Activated naive CD8-positive, alpha-beta T cell treated with anti-CD3 and anti-CD28 coated beads, Interleukin-2, amount 50 U/mL, for 24 hours (primary cell): Measurements from ENCODE around the gene APH1B.
"Not testable (repeated sequence)": the region's sequence is repeated elsewhere in the genome, so short reads cannot be mapped to it uniquely, and the experiment has no call there.

Experiments used
- ATAC-seq: fragments of 150-1000 bp; cut with Tn5 transposase; one replicate; pipeline ENCODE4 v1.10.0; 2021
- DNase-seq: peaks from one replicate; pipeline ENCODE4 v3.0.0; 2021
- H3K27ac Mint-ChIP-seq: one replicate; pipeline ENCODE4 v1.8.0; 2021; ENCODE audit warnings: mild to moderate bottlenecking, mixed read lengths
- H3K27me3 Mint-ChIP-seq: one replicate; pipeline ENCODE4 v1.8.0; 2021; ENCODE audit warnings: mixed read lengths
- H3K36me3 Mint-ChIP-seq: one replicate; pipeline ENCODE4 v1.8.0; 2021; ENCODE audit warnings: low read depth, mixed read lengths
- H3K4me1 Mint-ChIP-seq: one replicate; pipeline ENCODE4 v1.8.0; 2021; ENCODE audit warnings: mixed read lengths
- H3K4me3 Mint-ChIP-seq: one replicate; pipeline ENCODE4 v1.8.0; 2021; ENCODE audit warnings: mild to moderate bottlenecking, moderate library complexity, mixed read lengths
- H3K9me3 Mint-ChIP-seq: one replicate; pipeline ENCODE4 v1.8.0; 2021; ENCODE audit warnings: mixed read lengths

The APH1B gene

GRCh38 chr15:63340353-63340752, 62.9 kb downstream of the APH1B start:
- Mint-ChIP-seq H3K27me3 (no peaks in the 10 kb centered on the region), H3K27ac (no peak overlapping the region), H3K4me1 (peaks cover 8% of the 10 kb centered on the region), H3K9me3 (no peaks in the 10 kb centered on the region), H3K4me3 (no peak overlapping the region), H3K36me3 (no peaks in the 10 kb centered on the region)
- ATAC-seq, result no peak
- DNase-seq, result no peak

- DNase-seq, result no peak
- ATAC-seq, result no peak
- no peak overlapping the region for H3K4me3 Mint-ChIP-seq
- H3K36me3 Mint-ChIP-seq, result no peaks in the 10 kb centered on the region
- H3K27me3 Mint-ChIP-seq, result no peaks in the 10 kb centered on the region
- H3K9me3 Mint-ChIP-seq, result no peaks in the 10 kb centered on the region
- H3K27ac Mint-ChIP-seq, result no peak overlapping the region
- H3K4me1 Mint-ChIP-seq, result peaks cover 8% of the 10 kb centered on the region
Observed at GRCh38 chr15:63340878-63341277, 63.5 kb downstream of the APH1B start.

- ATAC-seq (no peak), DNase-seq (no peak)
- H3K36me3 Mint-ChIP-seq, result no peaks in the 10 kb centered on the region
- no peak overlapping the region for H3K4me3 Mint-ChIP-seq
- H3K4me1 Mint-ChIP-seq, result peaks cover 8% of the 10 kb centered on the region
- H3K27me3 Mint-ChIP-seq, result no peaks in the 10 kb centered on the region
- H3K27ac Mint-ChIP-seq, result no peak overlapping the region
- H3K9me3 Mint-ChIP-seq, result no peaks in the 10 kb centered on the region
Observed at GRCh38 chr15:63341898-63342297, 64.5 kb downstream of the APH1B start.

GRCh38 chr15:63342996-63343562, 65.7 kb downstream of the APH1B start:
- not testable (repeated sequence) for H3K27ac Mint-ChIP-seq, H3K27me3 Mint-ChIP-seq, H3K4me3 Mint-ChIP-seq, DNase-seq, H3K36me3 Mint-ChIP-seq, H3K9me3 Mint-ChIP-seq, H3K4me1 Mint-ChIP-seq
- peak; percentile 21 for ATAC-seq

- ATAC-seq (no peak), DNase-seq (no peak)
- no peak overlapping the region for H3K4me3 Mint-ChIP-seq
- no peaks in the 10 kb centered on the region for H3K27me3 Mint-ChIP-seq
- no peak overlapping the region for H3K27ac Mint-ChIP-seq
- H3K9me3 Mint-ChIP-seq, result no peaks in the 10 kb centered on the region
- no peaks in the 10 kb centered on the region for H3K36me3 Mint-ChIP-seq
- peaks cover 8% of the 10 kb centered on the region for H3K4me1 Mint-ChIP-seq
Observed at GRCh38 chr15:63344731-63345390, 67.5 kb downstream of the APH1B start.

GRCh38 chr15:63345391-63345752, 68.0 kb downstream of the APH1B start:
- ATAC-seq (no peak), DNase-seq (no peak)
- no peaks in the 10 kb centered on the region for H3K9me3 Mint-ChIP-seq
- H3K4me1 Mint-ChIP-seq, result peaks cover 8% of the 10 kb centered on the region
- H3K4me3 Mint-ChIP-seq, result no peak overlapping the region
- no peaks in the 10 kb centered on the region for H3K27me3 Mint-ChIP-seq
- H3K36me3 Mint-ChIP-seq, result no peaks in the 10 kb centered on the region
- no peak overlapping the region for H3K27ac Mint-ChIP-seq

- no peak for DNase-seq
- Mint-ChIP-seq H3K36me3 (no peaks in the 10 kb centered on the region), H3K27ac (no peak overlapping the region), H3K4me3 (no peak overlapping the region), H3K27me3 (no peaks in the 10 kb centered on the region), H3K9me3 (no peaks in the 10 kb centered on the region), H3K4me1 (peaks cover 8% of the 10 kb centered on the region)
- no peak for ATAC-seq
Observed at GRCh38 chr15:63347074-63347857, 69.9 kb downstream of the APH1B start.

GRCh38 chr15:63348392-63348791, 71.0 kb downstream of the APH1B start:
- Mint-ChIP-seq H3K36me3 (no peaks in the 10 kb centered on the region), H3K4me3 (no peak overlapping the region), H3K9me3 (no peaks in the 10 kb centered on the region), H3K27me3 (no peaks in the 10 kb centered on the region), H3K4me1 (peaks cover 3% of the 10 kb centered on the region), H3K27ac (no peak overlapping the region)
- DNase-seq, result no peak
- ATAC-seq, result no peak

GRCh38 chr15:63349156-63349555, 71.8 kb downstream of the APH1B start:
- no peaks in the 10 kb centered on the region for H3K36me3 Mint-ChIP-seq
- H3K4me3 Mint-ChIP-seq, result no peak overlapping the region
- H3K27me3 Mint-ChIP-seq, result no peaks in the 10 kb centered on the region
- DNase-seq (no peak), ATAC-seq (no peak)
- H3K27ac Mint-ChIP-seq, result no peak overlapping the region
- no peaks in the 10 kb centered on the region for H3K9me3 Mint-ChIP-seq
- H3K4me1 Mint-ChIP-seq, result no peaks in the 10 kb centered on the region

GRCh38 chr15:63349621-63350020, 72.2 kb downstream of the APH1B start:
- Mint-ChIP-seq H3K4me1 (no peaks in the 10 kb centered on the region), H3K27ac (no peak overlapping the region), H3K9me3 (no peaks in the 10 kb centered on the region), H3K4me3 (no peak overlapping the region), H3K27me3 (no peaks in the 10 kb centered on the region), H3K36me3 (no peaks in the 10 kb centered on the region)
- ATAC-seq (no peak), DNase-seq (no peak)

- Mint-ChIP-seq H3K4me1 (no peaks in the 10 kb centered on the region), H3K36me3 (no peaks in the 10 kb centered on the region), H3K27me3 (no peaks in the 10 kb centered on the region), H3K4me3 (no peak overlapping the region), H3K9me3 (no peaks in the 10 kb centered on the region), H3K27ac (no peak overlapping the region)
- DNase-seq (no peak), ATAC-seq (no peak)
Observed at GRCh38 chr15:63350178-63350621, 72.8 kb downstream of the APH1B start.

- ATAC-seq (no peak), DNase-seq (no peak)
- Mint-ChIP-seq H3K4me1 (no peaks in the 10 kb centered on the region), H3K27ac (no peak overlapping the region), H3K36me3 (no peaks in the 10 kb centered on the region), H3K27me3 (no peaks in the 10 kb centered on the region), H3K9me3 (no peaks in the 10 kb centered on the region), H3K4me3 (no peak overlapping the region)
Observed at GRCh38 chr15:63351170-63351569, 73.8 kb downstream of the APH1B start.

GRCh38 chr15:63352808-63353207, 75.4 kb downstream of the APH1B start:
- Mint-ChIP-seq H3K36me3 (no peaks in the 10 kb centered on the region), H3K27me3 (no peaks in the 10 kb centered on the region), H3K4me3 (no peak overlapping the region), H3K27ac (no peak overlapping the region), H3K4me1 (no peaks in the 10 kb centered on the region), H3K9me3 (no peaks in the 10 kb centered on the region)
- no peak for ATAC-seq
- DNase-seq, result no peak

GRCh38 chr15:63353261-63353660, 75.9 kb downstream of the APH1B start:
- no peak for DNase-seq
- Mint-ChIP-seq H3K36me3 (no peaks in the 10 kb centered on the region), H3K27ac (no peak overlapping the region), H3K4me1 (no peaks in the 10 kb centered on the region), H3K4me3 (no peak overlapping the region), H3K27me3 (no peaks in the 10 kb centered on the region), H3K9me3 (no peaks in the 10 kb centered on the region)
- no peak for ATAC-seq

- no peaks in the 10 kb centered on the region for H3K9me3 Mint-ChIP-seq
Observed at GRCh38 chr15:63353887-63354286, 76.5 kb downstream of the APH1B start.

More at GRCh38 chr15:63353887-63354286, 76.5 kb downstream of the APH1B start:
- Mint-ChIP-seq H3K27ac (no peak overlapping the region), H3K4me1 (no peaks in the 10 kb centered on the region), H3K27me3 (peaks cover 4% of the 10 kb centered on the region), H3K4me3 (no peak overlapping the region), H3K36me3 (no peaks in the 10 kb centered on the region)
- ATAC-seq, result no peak
- no peak for DNase-seq
